Effector memory CD4-positive, alpha-beta T cell (primary cell): ENCODE measurements around the gene UVRAG.

Source experiments
- DNase-seq, 3 donors: peaks; one replicate each; pipeline ENCODE4 v3.0.0-alpha.2; 2020
- H3K27ac ChIP-seq: 2 replicates; pipeline ENCODE4 v1.7.0; 2013; ENCODE audit warnings: mild to moderate bottlenecking, low read length, moderate library complexity; ENCODE audit not compliant: insufficient read depth, poor library complexity, severe bottlenecking
- H3K27me3 ChIP-seq: replicated peaks from 2 replicates; pipeline ENCODE4 v1.7.0; 2013; ENCODE audit warnings: mild to moderate bottlenecking, low read length; ENCODE audit not compliant: insufficient read depth, control insufficient read depth, poor library complexity, severe bottlenecking
- H3K36me3 ChIP-seq: 2 replicates; pipeline ENCODE4 v1.7.0; 2013; ENCODE audit warnings: mild to moderate bottlenecking, low read length, moderate library complexity; ENCODE audit not compliant: control insufficient read depth, insufficient read depth
- H3K4me1 ChIP-seq: 2 replicates; pipeline ENCODE4 v1.7.0; 2013; ENCODE audit warnings: low read length, mild to moderate bottlenecking; ENCODE audit not compliant: control insufficient read depth, insufficient read depth, poor library complexity, severe bottlenecking
- H3K4me3 ChIP-seq: 2 replicates; pipeline ENCODE4 v1.7.0; 2013; ENCODE audit warnings: low read length, low read depth, mild to moderate bottlenecking; ENCODE audit not compliant: insufficient read depth, poor library complexity, severe bottlenecking
- H3K9me3 ChIP-seq: 2 replicates; pipeline ENCODE4 v1.7.0; 2013; ENCODE audit warnings: mild to moderate bottlenecking, low read length, moderate library complexity; ENCODE audit not compliant: control insufficient read depth

UVRAG gene

GRCh38 chr11:75856912-75857311 is 41.9 kb downstream of the UVRAG start:
- no peak for DNase-seq
- no peaks in the 10 kb centered on the region for H3K27me3 ChIP-seq
- peaks cover 4% of the 10 kb centered on the region for H3K36me3 ChIP-seq
- H3K9me3 ChIP-seq = no peaks in the 10 kb centered on the region
- H3K4me1 ChIP-seq = no peaks in the 10 kb centered on the region
- H3K4me3 ChIP-seq = no peak overlapping the region
- no peak overlapping the region for H3K27ac ChIP-seq

DNA sequence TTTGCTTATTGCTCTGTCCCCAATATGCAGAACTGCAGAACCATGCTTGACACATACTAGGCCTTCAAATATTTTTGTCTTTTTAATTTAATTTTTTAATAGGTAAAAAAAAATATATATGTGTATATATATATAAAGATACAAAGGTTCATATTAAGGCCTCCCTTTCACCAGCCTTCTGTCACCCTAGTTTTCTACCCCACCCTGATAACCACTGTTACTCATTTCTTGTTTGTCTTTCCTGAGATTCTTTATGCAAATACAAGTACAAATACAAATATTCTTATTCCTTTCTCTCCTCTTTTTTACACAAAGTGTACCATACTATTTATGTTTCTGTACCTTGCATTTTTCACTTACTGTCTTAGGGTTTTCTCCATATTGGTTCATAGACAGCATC is 43.0 kb downstream of the UVRAG start:
- Histone ChIP-seq H3K9me3 (no peaks in the 10 kb centered on the region), H3K4me1 (no peaks in the 10 kb centered on the region), H3K27ac (no peak overlapping the region), H3K4me3 (no peak overlapping the region), H3K36me3 (no peaks in the 10 kb centered on the region), H3K27me3 (no peaks in the 10 kb centered on the region)
- DNase-seq = no peak

DNA sequence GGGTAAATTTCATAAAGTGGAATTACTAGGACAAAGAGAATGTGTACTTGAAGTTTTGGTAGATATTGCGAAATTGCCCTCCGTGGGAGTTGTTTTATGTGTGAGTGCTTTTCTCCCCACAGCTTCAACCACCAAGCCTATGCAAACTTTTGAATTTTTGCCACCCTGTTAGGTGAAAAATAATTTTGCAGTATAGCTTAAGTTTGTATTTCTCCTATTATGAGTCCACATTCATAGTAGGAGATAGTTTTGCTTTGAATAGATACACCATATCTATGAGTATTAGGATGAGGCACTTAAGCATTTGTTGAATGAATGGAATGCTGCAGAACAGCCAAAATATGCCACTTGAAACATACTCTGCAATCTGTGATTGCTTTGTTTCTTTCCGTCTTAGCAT is 43.6 kb downstream of the UVRAG start:
- no peak for DNase-seq
- H3K27ac ChIP-seq = no peak overlapping the region

GRCh38 chr11:75859614-75860013 is 44.6 kb downstream of the UVRAG start:
- H3K27ac ChIP-seq = no peak overlapping the region
- H3K4me3 ChIP-seq = no peak overlapping the region
- no peaks in the 10 kb centered on the region for H3K9me3 ChIP-seq
- H3K27me3 ChIP-seq = no peaks in the 10 kb centered on the region
- H3K4me1 ChIP-seq = no peaks in the 10 kb centered on the region
- no peak for DNase-seq
- no peaks in the 10 kb centered on the region for H3K36me3 ChIP-seq

More for the DNA sequence above, 43.6 kb downstream of the UVRAG start:
- no peak overlapping the region for H3K4me3 ChIP-seq
- H3K4me1 ChIP-seq = no peaks in the 10 kb centered on the region
- H3K36me3 ChIP-seq = no peaks in the 10 kb centered on the region
- no peaks in the 10 kb centered on the region for H3K27me3 ChIP-seq
- H3K9me3 ChIP-seq = no peaks in the 10 kb centered on the region

- Histone ChIP-seq H3K27ac (no peak overlapping the region), H3K9me3 (no peaks in the 10 kb centered on the region), H3K27me3 (no peaks in the 10 kb centered on the region), H3K4me3 (no peak overlapping the region), H3K36me3 (no peaks in the 10 kb centered on the region), H3K4me1 (no peaks in the 10 kb centered on the region)
- no peak for DNase-seq
These were observed 47.4 kb downstream of the UVRAG start for GRCh38 chr11:75862437-75862836.

- Histone ChIP-seq H3K27ac (no peak overlapping the region), H3K4me3 (no peak overlapping the region), H3K4me1 (no peaks in the 10 kb centered on the region), H3K36me3 (no peaks in the 10 kb centered on the region), H3K27me3 (no peaks in the 10 kb centered on the region), H3K9me3 (no peaks in the 10 kb centered on the region)
- peak in 1 of 3 donors; percentile 27 for DNase-seq
These were observed 52.9 kb downstream of the UVRAG start for GRCh38 chr11:75867778-75868374.

GRCh38 chr11:75868990-75869389 is 54.0 kb downstream of the UVRAG start:
- Histone ChIP-seq H3K4me1 (no peaks in the 10 kb centered on the region), H3K27me3 (no peaks in the 10 kb centered on the region), H3K27ac (no peak overlapping the region), H3K4me3 (no peak overlapping the region), H3K36me3 (no peaks in the 10 kb centered on the region), H3K9me3 (no peaks in the 10 kb centered on the region)
- no peak for DNase-seq

DNA sequence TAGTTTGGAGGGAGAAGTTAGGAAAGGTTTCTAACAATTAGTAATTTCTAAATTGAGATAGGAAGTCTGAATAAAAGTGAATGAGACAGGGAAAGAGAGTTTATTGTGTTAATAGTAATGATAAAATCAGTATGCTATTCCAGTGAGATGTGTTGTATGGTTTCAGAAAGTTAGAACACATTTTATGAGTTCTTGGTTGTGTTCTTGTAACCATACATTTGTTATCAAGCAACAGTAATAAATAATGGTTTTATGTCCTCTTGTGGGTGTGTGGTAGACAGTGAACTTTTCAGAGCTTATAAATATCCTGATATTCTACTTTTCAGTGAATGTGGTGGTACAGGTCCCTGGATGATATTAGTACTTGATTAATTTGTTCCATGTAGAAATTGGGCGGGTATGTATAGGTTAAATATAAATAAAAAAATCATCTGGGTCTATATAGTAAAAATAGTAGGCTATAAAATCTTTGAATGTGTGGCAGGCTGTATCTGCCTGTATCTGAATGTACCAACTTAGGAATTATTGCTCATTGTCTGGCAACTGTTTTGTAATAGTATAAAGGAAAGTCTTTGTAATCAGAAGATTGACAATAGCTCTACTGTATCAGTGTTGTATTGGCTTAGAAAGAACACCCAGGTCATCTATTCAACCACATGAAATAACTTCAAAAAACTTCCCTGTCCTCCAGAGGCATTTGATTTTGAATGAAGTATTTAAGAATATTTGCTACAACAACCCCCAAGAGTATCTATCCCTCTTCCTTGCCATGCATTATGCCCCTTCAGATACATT is 54.8 kb downstream of the UVRAG start:
- Histone ChIP-seq H3K4me1 (no peaks in the 10 kb centered on the region), H3K36me3 (no peaks in the 10 kb centered on the region), H3K27ac (no peak overlapping the region), H3K27me3 (no peaks in the 10 kb centered on the region), H3K4me3 (no peak overlapping the region), H3K9me3 (no peaks in the 10 kb centered on the region)
- no peak for DNase-seq

DNA sequence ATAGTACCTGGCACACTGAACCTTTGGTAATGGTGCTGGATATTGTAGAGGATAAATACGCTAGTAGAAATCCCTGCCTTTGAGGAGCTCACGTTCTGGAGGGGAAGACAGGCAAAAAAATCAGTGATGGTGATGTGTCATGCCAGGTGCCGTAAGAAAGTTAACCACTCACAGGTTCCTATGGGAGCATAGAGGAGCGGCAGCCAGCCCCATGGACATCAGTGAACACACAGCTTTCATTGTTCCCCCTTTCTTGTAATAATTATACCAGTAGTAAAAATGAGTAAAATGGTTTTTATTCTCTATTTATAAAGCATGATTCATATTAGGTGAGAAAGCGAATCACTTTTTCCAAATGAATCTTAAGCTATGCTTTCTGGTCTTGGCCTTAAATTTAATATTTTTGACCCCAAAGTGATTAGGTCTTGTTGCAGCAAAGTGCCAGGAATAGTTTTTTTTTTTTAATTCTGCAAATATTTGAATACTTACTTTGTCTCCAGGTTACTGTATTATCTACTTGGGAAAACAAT is 57.9 kb downstream of the UVRAG start:
- Histone ChIP-seq H3K4me1 (no peaks in the 10 kb centered on the region), H3K27me3 (no peaks in the 10 kb centered on the region), H3K27ac (no peak overlapping the region), H3K9me3 (no peaks in the 10 kb centered on the region), H3K4me3 (no peak overlapping the region), H3K36me3 (no peaks in the 10 kb centered on the region)
- no peak for DNase-seq
